GM21528 (cell line): ENCODE results near the gene SAXO1.

Experiments used
- ATAC-seq: cut with Tn5 transposase; IDR thresholded peaks from one replicate; pipeline ENCODE4 v1.9.1; 2021; ENCODE audit warnings: mild to moderate bottlenecking, moderate library complexity; ENCODE audit not compliant: unreplicated experiment, low FRiP score

SAXO1 gene

DNA sequence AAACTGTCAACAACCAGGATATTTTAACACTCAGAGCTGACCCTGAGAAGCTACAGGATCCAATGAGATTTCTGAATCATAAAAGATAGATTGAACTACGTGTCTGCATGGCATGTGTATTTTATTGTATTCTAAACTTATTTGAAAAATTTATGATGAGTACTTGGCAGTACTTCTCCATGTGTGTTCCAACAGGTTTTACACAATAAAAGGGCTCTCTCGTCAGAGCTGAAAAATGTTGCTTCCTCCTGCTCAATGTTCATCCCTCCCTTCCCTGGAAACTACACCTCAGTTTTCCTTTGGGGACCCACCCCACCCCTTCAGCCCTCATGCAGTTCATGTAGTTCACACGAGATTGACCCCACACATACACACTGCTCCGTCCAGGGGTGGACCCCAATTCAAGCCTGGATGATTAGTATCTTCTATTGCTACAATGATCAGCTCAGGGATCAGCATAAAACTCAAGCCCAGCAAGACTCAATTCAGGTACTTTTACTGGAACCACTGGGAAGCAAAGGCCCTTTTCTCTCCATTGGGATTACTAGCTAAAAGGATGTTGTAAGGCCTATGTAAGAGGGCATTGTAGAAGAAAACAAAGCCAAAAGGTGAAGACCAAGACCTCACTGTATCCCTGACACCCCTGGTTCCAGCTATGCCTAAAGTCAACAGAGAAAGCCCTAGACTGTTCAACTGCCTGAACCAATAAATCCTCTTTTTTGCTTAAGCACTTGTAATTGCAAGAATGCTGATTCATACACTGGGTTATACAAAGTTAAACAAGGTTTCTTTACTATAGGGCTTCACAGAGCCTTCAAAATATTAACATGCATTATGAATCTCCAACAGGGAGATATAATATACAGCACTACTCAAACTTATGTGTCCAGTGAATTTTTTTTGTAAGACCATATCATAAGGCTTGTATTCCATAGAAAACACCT, 112.6 kb downstream of the SAXO1 start:
- no peak for ATAC-seq

- ATAC-seq, result no peak
Observed at GRCh38 chr9:18911714-18912342, 121.2 kb downstream of the SAXO1 start.

- no peak for ATAC-seq
Observed at GRCh38 chr9:18910916-18911315, 122.1 kb downstream of the SAXO1 start.

GRCh38 chr9:18910435-18910834, 122.6 kb downstream of the SAXO1 start:
- no peak for ATAC-seq

DNA sequence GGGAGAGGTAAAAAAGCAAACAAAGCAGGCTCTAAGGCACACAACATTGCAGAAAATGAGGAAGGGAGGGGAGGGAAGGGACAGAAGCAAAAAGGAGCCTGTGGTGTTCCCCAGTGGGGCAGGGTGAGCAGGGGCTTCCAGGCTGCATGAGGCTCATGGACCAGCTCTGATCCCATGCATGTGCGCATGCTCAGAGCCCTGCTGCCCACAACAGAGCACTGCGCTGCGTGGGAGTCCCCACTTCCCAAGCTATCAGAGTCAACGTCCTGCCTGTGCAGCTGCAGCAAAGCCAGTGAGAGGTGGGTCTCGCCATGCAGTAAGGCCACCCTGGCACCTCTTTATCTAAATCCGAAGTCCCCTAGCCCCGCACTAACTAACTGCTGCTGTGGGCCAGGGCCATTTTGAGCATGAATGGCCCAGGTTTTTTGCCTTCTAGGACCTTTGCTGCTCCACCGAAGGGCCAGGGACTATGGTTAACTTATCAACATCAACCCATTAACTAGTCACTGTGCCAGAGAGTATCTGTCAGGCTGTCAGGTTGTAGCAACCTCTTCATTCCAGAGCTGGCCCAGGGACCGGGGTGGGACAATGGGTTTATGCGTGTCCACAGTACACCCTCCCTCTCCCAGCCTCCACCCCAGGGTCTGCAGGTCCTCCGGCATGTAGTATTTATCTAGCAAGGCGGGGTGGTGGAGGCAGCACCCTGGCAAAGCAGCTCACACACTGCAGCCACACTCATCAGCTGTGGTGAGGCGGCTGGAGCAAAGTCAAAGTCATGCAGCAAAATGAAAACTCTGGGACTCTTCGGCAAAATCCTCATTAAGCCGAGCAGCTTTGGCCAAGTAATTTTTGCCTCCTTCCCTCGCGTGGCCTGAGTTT, 123.6 kb downstream of the SAXO1 start:
- no peak for ATAC-seq

- ATAC-seq, result no peak
Observed at GRCh38 chr9:18907927-18908625, 124.9 kb downstream of the SAXO1 start.

GRCh38 chr9:18906656-18907395, 126.2 kb downstream of the SAXO1 start:
- ATAC-seq, result no peak

- no peak for ATAC-seq
Observed at GRCh38 chr9:18905883-18906629, 127.0 kb downstream of the SAXO1 start.

DNA sequence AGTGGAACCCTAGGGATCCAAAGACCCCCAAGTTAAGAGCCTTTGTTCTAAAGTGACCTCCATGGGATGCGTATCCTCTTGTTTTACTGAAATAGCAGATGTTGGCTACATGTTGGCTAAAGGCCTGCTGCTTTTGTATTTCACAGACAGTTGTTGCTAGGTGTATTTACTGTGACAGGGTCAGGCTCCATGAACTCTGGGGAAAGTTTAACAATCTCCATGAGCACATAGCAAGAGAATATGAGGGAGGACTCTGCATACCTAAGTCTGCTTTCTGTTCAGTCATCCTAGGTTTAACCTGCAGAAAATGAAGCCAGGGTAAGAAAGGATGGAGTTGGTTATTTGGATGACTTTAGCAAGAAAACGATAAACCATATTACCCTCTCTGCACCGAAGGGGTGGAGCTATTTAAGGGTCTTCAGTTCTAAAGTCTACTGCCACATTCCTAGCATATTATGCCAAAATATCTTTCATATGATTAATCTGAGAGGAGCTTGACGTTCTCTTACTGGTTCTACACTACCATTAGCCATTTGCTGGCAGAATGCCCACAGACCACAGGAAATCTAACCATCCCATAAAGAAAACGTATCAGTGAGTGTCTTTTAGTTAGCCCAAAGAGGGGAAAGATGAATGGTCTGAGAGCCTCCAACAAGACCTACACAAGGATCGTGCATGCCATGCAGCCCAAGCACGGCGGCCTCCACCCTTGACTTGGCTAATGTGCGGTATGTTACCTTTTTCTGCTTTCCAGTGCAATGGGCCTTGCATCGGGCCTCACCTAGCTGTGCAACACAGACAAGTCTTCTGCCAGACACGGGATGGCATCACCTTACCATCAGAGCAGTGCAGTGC, 127.8 kb downstream of the SAXO1 start:
- no peak for ATAC-seq

DNA sequence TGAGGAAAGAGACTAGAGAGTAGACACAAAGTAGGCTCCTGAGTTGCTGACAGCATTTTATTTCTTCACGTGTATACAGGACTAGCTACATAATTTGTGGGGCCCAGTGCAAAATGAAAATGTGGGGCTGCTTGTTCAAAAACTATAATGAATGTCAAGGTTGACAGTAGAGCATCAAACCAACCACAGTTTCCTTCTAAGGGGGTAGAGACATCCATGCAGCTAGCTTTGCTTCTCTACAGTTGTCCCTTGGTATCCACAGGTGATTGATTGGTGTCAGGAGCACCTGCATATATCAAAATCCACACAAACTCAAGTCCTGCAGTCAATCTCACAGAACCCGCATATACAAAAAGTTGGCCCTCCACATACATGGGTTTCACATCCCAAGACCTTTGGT, 129.6 kb downstream of the SAXO1 start:
- ATAC-seq, result no peak

GRCh38 chr9:18896531-18897179, 136.4 kb downstream of the SAXO1 start:
- no peak for ATAC-seq

DNA sequence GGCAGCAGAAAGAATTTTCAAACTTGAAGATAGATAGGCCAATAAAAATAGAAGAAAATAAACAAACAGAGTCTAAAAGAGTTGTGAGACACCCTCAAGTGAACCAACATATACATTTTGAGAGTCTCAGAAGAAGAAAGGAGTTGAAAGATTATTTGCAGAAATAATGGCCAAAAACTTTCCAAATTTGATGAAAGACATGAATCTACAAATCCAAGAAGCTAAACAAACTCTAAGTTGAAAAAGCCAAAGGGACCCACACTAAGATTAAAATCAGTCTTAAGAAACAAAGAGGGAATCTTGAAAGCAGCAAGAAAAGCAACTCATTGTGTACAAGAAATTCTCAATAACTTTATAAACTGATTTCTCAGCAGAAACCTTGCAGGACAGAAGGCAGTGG, 137.0 kb downstream of the SAXO1 start:
- ATAC-seq, result no peak

DNA sequence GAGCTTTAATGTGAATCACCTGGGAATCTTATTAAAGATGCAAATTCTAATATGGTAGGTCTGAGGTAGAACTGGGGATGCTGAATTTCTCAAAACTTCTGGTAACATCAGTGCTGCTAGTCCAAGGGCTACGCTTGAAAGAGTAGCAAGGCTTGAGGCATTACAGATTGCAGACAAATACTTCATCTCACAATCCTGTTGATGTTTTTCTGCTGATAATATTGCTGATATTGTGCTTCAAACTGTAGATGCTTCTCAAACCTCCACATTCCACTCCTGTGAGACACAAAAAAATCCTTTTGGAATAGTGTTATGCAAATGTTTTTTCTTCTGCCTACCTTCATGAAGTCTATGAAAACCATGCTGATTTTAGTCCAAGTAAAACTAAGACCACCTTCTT, 139.5 kb downstream of the SAXO1 start:
- ATAC-seq, result no peak

DNA sequence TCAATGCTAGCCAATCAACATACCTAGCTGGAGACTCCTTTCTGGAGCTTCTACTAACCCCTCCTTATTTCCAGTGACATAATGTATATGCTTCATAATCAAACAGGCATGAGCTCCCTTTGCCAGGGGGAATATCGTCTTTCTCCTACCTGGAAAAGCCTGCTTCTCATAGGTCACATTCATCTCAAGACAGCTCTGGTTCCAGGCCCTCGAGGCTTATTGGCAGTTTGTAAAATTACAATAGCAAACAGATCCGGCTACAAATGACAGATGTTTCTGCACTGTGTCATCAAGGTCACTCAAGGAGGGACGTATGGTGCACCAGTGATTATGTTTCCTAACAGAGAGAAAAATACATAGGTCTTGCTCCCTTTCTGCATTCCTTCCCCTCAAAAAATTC, 140.0 kb downstream of the SAXO1 start:
- no peak for ATAC-seq

DNA sequence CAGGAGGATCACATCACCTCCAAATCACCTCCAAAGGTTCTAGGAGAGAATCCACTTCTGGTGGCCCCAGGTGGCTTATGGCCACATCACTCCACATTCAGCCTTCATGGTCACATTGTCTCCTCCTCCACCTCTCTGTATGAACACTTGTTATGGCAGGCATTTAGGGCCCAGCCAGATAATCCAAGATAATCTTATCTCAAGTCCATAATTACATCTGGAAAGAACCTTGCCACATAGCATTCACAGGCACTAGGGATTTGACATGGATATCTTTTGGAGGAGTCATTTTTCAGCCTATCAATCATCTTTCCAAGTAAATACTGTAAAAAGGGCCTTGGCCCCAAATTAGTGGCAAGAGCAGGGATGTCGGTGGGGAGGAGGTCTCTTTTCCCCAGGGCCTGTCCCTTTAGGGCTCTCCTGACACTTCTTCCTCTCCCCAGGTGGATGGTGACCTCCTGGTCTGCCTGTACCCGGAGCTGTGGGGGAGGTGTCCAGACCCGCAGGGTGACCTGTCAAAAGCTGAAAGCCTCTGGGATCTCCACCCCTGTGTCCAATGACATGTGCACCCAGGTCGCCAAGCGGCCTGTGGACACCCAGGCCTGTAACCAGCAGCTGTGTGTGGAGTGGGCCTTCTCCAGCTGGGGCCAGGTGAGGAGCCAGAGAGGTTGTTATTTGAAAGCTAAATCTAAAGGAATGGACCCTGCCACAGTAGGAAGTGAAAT, 140.9 kb downstream of the SAXO1 start:
- no peak for ATAC-seq

DNA sequence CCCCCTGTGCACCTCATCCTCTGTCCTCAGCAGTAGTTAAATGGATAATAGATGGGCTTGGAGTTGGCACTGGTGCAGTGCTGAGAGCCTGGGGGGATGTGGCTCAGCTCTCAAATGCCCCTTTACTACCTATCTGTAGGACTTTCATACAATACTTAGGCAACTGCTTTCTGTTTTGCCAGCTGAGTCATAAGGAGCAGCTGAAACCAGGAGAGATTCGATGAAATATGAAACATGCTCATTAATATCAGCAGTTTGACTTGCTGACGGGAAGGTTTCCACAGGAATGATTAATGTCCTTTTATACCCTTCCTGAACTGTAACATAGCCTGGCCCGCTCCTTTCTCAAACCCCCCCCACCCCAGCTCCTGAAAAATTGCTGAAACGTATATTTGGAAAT, 142.6 kb downstream of the SAXO1 start:
- ATAC-seq, result no peak

DNA sequence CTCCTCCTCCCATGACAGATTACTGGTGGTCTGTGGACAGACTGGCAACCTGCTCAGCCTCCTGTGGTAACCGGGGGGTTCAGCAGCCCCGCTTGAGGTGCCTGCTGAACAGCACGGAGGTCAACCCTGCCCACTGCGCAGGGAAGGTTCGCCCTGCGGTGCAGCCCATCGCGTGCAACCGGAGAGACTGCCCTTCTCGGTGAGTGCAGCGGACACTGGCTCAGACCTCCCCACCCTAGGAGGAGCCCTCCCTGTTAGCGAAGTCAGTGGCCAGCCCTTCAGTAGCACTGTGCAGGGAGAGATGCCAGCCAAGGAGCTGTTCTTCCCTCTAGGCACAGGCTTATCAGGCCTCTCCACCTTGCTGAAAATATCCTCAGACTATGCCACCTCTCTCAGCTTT, 143.5 kb downstream of the SAXO1 start:
- no peak for ATAC-seq
